ENCODE results near the gene F12.

DNA sequence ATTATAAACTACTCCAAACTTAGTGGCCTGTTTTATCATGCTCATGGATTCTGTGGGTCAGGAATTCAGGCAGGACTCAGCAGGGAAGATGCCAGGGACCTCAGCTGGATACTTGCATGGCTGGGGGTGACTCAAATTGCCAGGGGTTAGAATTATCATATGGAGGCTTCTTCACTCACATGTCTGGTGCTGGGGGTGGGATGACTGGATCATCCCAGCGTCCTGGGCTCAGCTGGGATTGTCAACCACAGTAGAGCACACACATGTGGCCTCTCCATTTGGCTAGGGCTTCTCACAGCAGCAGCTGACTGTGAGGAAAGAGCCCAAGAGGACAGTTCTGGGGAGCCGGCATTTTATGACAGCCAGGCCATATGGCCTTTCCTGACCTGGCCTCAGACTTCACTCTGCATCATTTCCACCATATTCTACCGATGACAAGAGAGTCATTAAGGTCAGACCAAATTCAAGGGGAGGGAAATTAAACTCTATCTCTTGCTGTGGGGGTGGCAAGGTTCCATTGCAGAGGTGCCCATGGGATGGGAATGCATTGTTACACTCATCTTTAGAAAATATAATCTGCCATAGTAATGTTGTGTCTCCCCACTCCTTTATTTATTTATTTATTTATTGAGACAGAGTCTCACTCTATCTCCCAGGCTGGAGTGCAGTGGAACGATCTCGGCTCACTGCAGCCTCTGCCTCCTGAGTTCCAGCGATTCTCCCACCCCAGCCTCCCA lies 11.9 kb upstream of the F12 start:
- TF ChIP-seq, protein P1, sequence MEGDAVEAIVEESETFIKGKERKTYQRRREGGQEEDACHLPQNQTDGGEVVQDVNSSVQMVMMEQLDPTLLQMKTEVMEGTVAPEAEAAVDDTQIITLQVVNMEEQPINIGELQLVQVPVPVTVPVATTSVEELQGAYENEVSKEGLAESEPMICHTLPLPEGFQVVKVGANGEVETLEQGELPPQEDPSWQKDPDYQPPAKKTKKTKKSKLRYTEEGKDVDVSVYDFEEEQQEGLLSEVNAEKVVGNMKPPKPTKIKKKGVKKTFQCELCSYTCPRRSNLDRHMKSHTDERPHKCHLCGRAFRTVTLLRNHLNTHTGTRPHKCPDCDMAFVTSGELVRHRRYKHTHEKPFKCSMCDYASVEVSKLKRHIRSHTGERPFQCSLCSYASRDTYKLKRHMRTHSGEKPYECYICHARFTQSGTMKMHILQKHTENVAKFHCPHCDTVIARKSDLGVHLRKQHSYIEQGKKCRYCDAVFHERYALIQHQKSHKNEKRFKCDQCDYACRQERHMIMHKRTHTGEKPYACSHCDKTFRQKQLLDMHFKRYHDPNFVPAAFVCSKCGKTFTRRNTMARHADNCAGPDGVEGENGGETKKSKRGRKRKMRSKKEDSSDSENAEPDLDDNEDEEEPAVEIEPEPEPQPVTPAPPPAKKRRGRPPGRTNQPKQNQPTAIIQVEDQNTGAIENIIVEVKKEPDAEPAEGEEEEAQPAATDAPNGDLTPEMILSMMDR (IDR thresholded peaks at IDR 0.05; ENCODE audit: low read length): no peak
- no peak for TF ChIP-seq EZH2 (IDR thresholded peaks at IDR 0.05; ENCODE audit: borderline replicate concordance, low read length)

All from OCI-LY1 (cell line).